Measurements from ENCODE around the gene CERS2. TPM values are rescaled to one million over a fixed set of nuclear protein-coding genes. Genes with fewer than 3 reads are reported as not detected.

CERS2 gene
- total and polyA plus RNA-seq, 11 donors: 51.7 to 113 (median 76.1) TPM

GRCh38 chr1:150997949-150998348, 23.3 kb upstream of the CERS2 start:
- ATAC-seq (no peak), DNase-seq (no peak)
- Histone ChIP-seq H3K9me3 (no peaks in the 10 kb centered on the region), H3K36me3 (peaks cover 0 to 68% (median 57%) of the 10 kb centered on the region in 9 donors), H3K27me3 (no peaks in the 10 kb centered on the region), H3K4me1 (peaks cover 0 to 45% (median 16%) of the 10 kb centered on the region in 12 donors), H3K27ac (no peak overlapping the region), H3K4me3 (no peak overlapping the region)
- intact Hi-C loops (cut with DNase I): loop anchor here in 1 of 10 donors (2.0 kb wide), 1 partner anchor 17 kb away; no protein-coding TSS in a partner anchor
- 55 to 81% (median 60%) methylated on average over 5 of the region's 5 CpGs for WGBS, 4 donors
- TF ChIP-seq POLR2A (IDR thresholded peaks at IDR 0.05): no peak
- TF ChIP-seq CTCF (IDR thresholded peaks at IDR 0.05): no peak

GRCh38 chr1:150997126-150997872, 22.7 kb upstream of the CERS2 start:
- H3K4me3 ChIP-seq: no peak overlapping the region
- H3K27ac ChIP-seq: no peak overlapping the region
- peaks cover 0 to 64% (median 54%) of the 10 kb centered on the region in 9 donors for H3K36me3 ChIP-seq
- H3K9me3 ChIP-seq: no peaks in the 10 kb centered on the region
- WGBS, 4 donors: 80 to 89% (median 83%) methylated on average over 13 to 20 of the region's 20 CpGs
- DNase-seq: no peak
- intact Hi-C loops (cut with DNase I): loop anchor here in 1 of 10 donors (2.0 kb wide), 1 partner anchor 16 kb away; no protein-coding TSS in a partner anchor
- no peak for TF ChIP-seq CTCF (IDR thresholded peaks at IDR 0.05)
- no peak for TF ChIP-seq POLR2A (IDR thresholded peaks at IDR 0.05)
- no peak for ATAC-seq
- peaks cover 0 to 39% (median 11%) of the 10 kb centered on the region in 12 donors for H3K4me1 ChIP-seq
- H3K27me3 ChIP-seq: no peaks in the 10 kb centered on the region

- Histone ChIP-seq H3K27me3 (no peaks in the 10 kb centered on the region), H3K36me3 (peaks cover 0 to 50% (median 41%) of the 10 kb centered on the region in 9 donors), H3K27ac (peak overlapping the region in 10 of 12 donors; percentile 0 to 71 (median 46)), H3K9me3 (no peaks in the 10 kb centered on the region), H3K4me3 (peak overlapping the region in 7 of 12 donors; percentile 2 to 40 (median 18)), H3K4me1 (peaks cover 0 to 25% (median 8%) of the 10 kb centered on the region in 12 donors)
- WGBS, 4 donors: 23 to 34% (median 24%) methylated on average over 9 of the region's 9 CpGs
- TF ChIP-seq POLR2A (IDR thresholded peaks at IDR 0.05) (no peak), CTCF (IDR thresholded peaks at IDR 0.05) (peak; percentile 77 to 90 (median 85))
- peak in 3 of 4 donors; percentile 31 to 58 (median 50) for ATAC-seq
- intact Hi-C loops (cut with DNase I): loop anchor here in 2 of 10 donors (1.0 to 2.0 kb wide), 2 partner anchors 15 to 16 kb away; no protein-coding TSS in a partner anchor
- no peak for DNase-seq
Observed at GRCh38 chr1:150995896-150996295, 21.3 kb upstream of the CERS2 start.

- no peak for TF ChIP-seq CTCF (IDR thresholded peaks at IDR 0.05)
- TF ChIP-seq POLR2A (IDR thresholded peaks at IDR 0.05): no peak
- Histone ChIP-seq H3K27me3 (no peaks in the 10 kb centered on the region), H3K4me1 (peaks cover 0 to 21% (median 8%) of the 10 kb centered on the region in 12 donors), H3K9me3 (no peaks in the 10 kb centered on the region), H3K4me3 (peak overlapping the region in 7 of 12 donors; percentile 2 to 40 (median 18)), H3K36me3 (peaks cover 0 to 46% (median 36%) of the 10 kb centered on the region in 9 donors), H3K27ac (peak overlapping the region in 10 of 12 donors; percentile 0 to 71 (median 46))
- DNase-seq (no peak), ATAC-seq (peak in 3 of 4 donors; percentile 4 to 30 (median 28))
- intact Hi-C loops (cut with DNase I): no loop called here
- WGBS, 4 donors: 32 to 50% (median 42%) methylated on average over 4 of the region's 4 CpGs
Observed at GRCh38 chr1:150995460-150995859, 20.8 kb upstream of the CERS2 start.

Data from heart left ventricle (tissue), 16 donors.